GM19351 (cell line): Measurements from ENCODE around the gene PITX1.

Experiments used
- ATAC-seq: cut with Tn5 transposase; IDR thresholded peaks from one replicate; pipeline ENCODE4 v1.9.1; 2021; ENCODE audit warnings: mild to moderate bottlenecking, moderate library complexity; ENCODE audit not compliant: unreplicated experiment

Gene PITX1

GRCh38 chr5:135062216-135063055 is 28.4 kb upstream of the PITX1 start:
- ATAC-seq, result no peak

- ATAC-seq, result no peak
Measured at GRCh38 chr5:135061001-135061400, 27.0 kb upstream of the PITX1 start.

- no peak for ATAC-seq
Measured at GRCh38 chr5:135060021-135060420, 26.0 kb upstream of the PITX1 start.

GRCh38 chr5:135059000-135059923 is 25.2 kb upstream of the PITX1 start:
- no peak for ATAC-seq

GRCh38 chr5:135058331-135058732 is 24.3 kb upstream of the PITX1 start:
- no peak for ATAC-seq

- ATAC-seq, result no peak
Measured at GRCh38 chr5:135057233-135057632, 23.2 kb upstream of the PITX1 start.

GRCh38 chr5:135056316-135057030 is 22.4 kb upstream of the PITX1 start:
- no peak for ATAC-seq

GRCh38 chr5:135055396-135055795 is 21.4 kb upstream of the PITX1 start:
- ATAC-seq, result no peak

- ATAC-seq, result no peak
Measured at GRCh38 chr5:135054546-135054945, 20.5 kb upstream of the PITX1 start.

GRCh38 chr5:135053989-135054388 is 20.0 kb upstream of the PITX1 start:
- ATAC-seq, result no peak

- peak; percentile 98 for ATAC-seq
Measured at GRCh38 chr5:135053278-135053677, 19.2 kb upstream of the PITX1 start.

- no peak for ATAC-seq
Measured at GRCh38 chr5:135052511-135053145, 18.6 kb upstream of the PITX1 start.

- ATAC-seq, result no peak
Measured at GRCh38 chr5:135051872-135052271, 17.8 kb upstream of the PITX1 start.

- no peak for ATAC-seq
Measured at GRCh38 chr5:135051399-135051798, 17.4 kb upstream of the PITX1 start.

GRCh38 chr5:135050244-135050767 is 16.3 kb upstream of the PITX1 start:
- ATAC-seq, result no peak

GRCh38 chr5:135048930-135049329 is 14.9 kb upstream of the PITX1 start:
- no peak for ATAC-seq

GRCh38 chr5:135048286-135048685 is 14.3 kb upstream of the PITX1 start:
- no peak for ATAC-seq

GRCh38 chr5:135047347-135047695 is 13.3 kb upstream of the PITX1 start:
- no peak for ATAC-seq

- no peak for ATAC-seq
Measured at GRCh38 chr5:135046661-135047346, 12.8 kb upstream of the PITX1 start.

- ATAC-seq, result no peak
Measured at GRCh38 chr5:135045488-135045887, 11.5 kb upstream of the PITX1 start.
